Measurements from ENCODE around the gene CKS2.

CKS2 gene

GRCh38 chr9:89363921-89364665 lies 53.1 kb downstream of the CKS2 start:
- Histone ChIP-seq H3K36me3 (ENCODE audit: low read length) (peaks cover 7% of the 10 kb centered on the region; the same call in 1 of the 2 replicates), H3K9me2 (replicated peaks; ENCODE audit: insufficient read depth, low read length) (no peaks in the 10 kb centered on the region)

GRCh38 chr9:89364666-89365531 lies 53.9 kb downstream of the CKS2 start:
- no peak overlapping the region for H3K4me3 ChIP-seq (ENCODE audit: insufficient read depth, low read length, poor library complexity, severe bottlenecking)

More at GRCh38 chr9:89363921-89364665, 53.1 kb downstream of the CKS2 start:
- TF ChIP-seq CTCF (IDR thresholded peaks at IDR 0.05; ENCODE audit: insufficient read depth, low read length, poor library complexity, severe bottlenecking) = no peak
- TF ChIP-seq EZH2phosphoT487 (conservative IDR thresholded peaks at IDR 0.05; ENCODE audit: low read length) = no peak
- Histone ChIP-seq H3K4me2 (ENCODE audit: low read depth, low read length, poor library complexity, severe bottlenecking) (no peak overlapping the region), H3K9ac (ENCODE audit: low read length) (no peak overlapping the region), H3K4me3 (ENCODE audit: insufficient read depth, low read length, poor library complexity, severe bottlenecking) (no peak overlapping the region), H3K9me3 (ENCODE audit: insufficient read depth, low read length) (no peaks in the 10 kb centered on the region), H4K20me1 (ENCODE audit: low read depth, low read length) (no peaks in the 10 kb centered on the region), H3K79me2 (ENCODE audit: insufficient read depth, low read length) (no peaks in the 10 kb centered on the region), H3K27me3 (ENCODE audit: low read length) (no peaks in the 10 kb centered on the region), H2AFZ (ENCODE audit: low read depth, low read length, severe bottlenecking) (no peak overlapping the region), H3K27ac (ENCODE audit: low read depth, low read length) (no peak overlapping the region), H3F3A (ENCODE audit: insufficient read depth) (no peaks in the 10 kb centered on the region)

GRCh38 chr9:89365532-89365912 lies 54.5 kb downstream of the CKS2 start:
- no peak overlapping the region for H3K4me2 ChIP-seq (ENCODE audit: low read depth, low read length, poor library complexity, severe bottlenecking)
- no peak overlapping the region for H3K27ac ChIP-seq (ENCODE audit: low read depth, low read length)
- H3K9ac ChIP-seq (ENCODE audit: low read length) = no peak overlapping the region

More at GRCh38 chr9:89364666-89365531, 53.9 kb downstream of the CKS2 start:
- H4K20me1 ChIP-seq (ENCODE audit: low read depth, low read length) = no peaks in the 10 kb centered on the region
- H3K27me3 ChIP-seq (ENCODE audit: low read length) = no peaks in the 10 kb centered on the region
- no peak overlapping the region for H3K27ac ChIP-seq (ENCODE audit: low read depth, low read length)
- no peaks in the 10 kb centered on the region for H3K9me2 ChIP-seq (replicated peaks; ENCODE audit: insufficient read depth, low read length)
- no peaks in the 10 kb centered on the region for H3K9me3 ChIP-seq (ENCODE audit: insufficient read depth, low read length)
- H3K36me3 ChIP-seq (ENCODE audit: low read length) = peaks cover 7% of the 10 kb centered on the region; the same call in 1 of the 2 replicates
- no peak overlapping the region for H3K9ac ChIP-seq (ENCODE audit: low read length)
- TF ChIP-seq CTCF (IDR thresholded peaks at IDR 0.05; ENCODE audit: insufficient read depth, low read length, poor library complexity, severe bottlenecking) (no peak), EZH2phosphoT487 (conservative IDR thresholded peaks at IDR 0.05; ENCODE audit: low read length) (no peak)
- H3K4me2 ChIP-seq (ENCODE audit: low read depth, low read length, poor library complexity, severe bottlenecking) = no peak overlapping the region
- H3K79me2 ChIP-seq (ENCODE audit: insufficient read depth, low read length) = no peaks in the 10 kb centered on the region
- no peak overlapping the region for H2AFZ ChIP-seq (ENCODE audit: low read depth, low read length, severe bottlenecking)
- no peaks in the 10 kb centered on the region for H3F3A ChIP-seq (ENCODE audit: insufficient read depth)

More at GRCh38 chr9:89365532-89365912, 54.5 kb downstream of the CKS2 start:
- Histone ChIP-seq H3K4me3 (ENCODE audit: insufficient read depth, low read length, poor library complexity, severe bottlenecking) (no peak overlapping the region), H3F3A (ENCODE audit: insufficient read depth) (no peaks in the 10 kb centered on the region), H2AFZ (ENCODE audit: low read depth, low read length, severe bottlenecking) (no peak overlapping the region), H3K36me3 (ENCODE audit: low read length) (peaks cover 4% of the 10 kb centered on the region; the same call in 1 of the 2 replicates), H3K9me2 (replicated peaks; ENCODE audit: insufficient read depth, low read length) (no peaks in the 10 kb centered on the region), H3K9me3 (ENCODE audit: insufficient read depth, low read length) (no peaks in the 10 kb centered on the region), H3K27me3 (ENCODE audit: low read length) (no peaks in the 10 kb centered on the region), H3K79me2 (ENCODE audit: insufficient read depth, low read length) (no peaks in the 10 kb centered on the region), H4K20me1 (ENCODE audit: low read depth, low read length) (no peaks in the 10 kb centered on the region)
- TF ChIP-seq CTCF (IDR thresholded peaks at IDR 0.05; ENCODE audit: insufficient read depth, low read length, poor library complexity, severe bottlenecking) = no peak
- no peak for TF ChIP-seq EZH2phosphoT487 (conservative IDR thresholded peaks at IDR 0.05; ENCODE audit: low read length)

Measured in SU-DHL-6 (cell line).